CD4-positive, alpha-beta T cell treated with Interleukin-15 for 4 hours (primary cell): ENCODE measurements around the gene RETREG3.
"Not testable (repeated sequence)": the region's sequence is repeated elsewhere in the genome, so short reads cannot be mapped to it uniquely, and the experiment has no call there.

Experiments
- DNase-seq: peaks from one replicate; pipeline ENCODE4 v3.0.0-alpha.2; 2020; ENCODE audit warnings: low spot score

RETREG3 gene

GRCh38 chr17:42609182-42609813 lies at the start of gene RETREG3, which contains the start of gene TUBG1:
Gene RETREG3, minus strand, starts transcription at chr17:42609374. Its CDS starts 50 bp downstream, at chr17:42609324.
Gene TUBG1, plus strand, starts transcription at chr17:42609683. Its CDS starts 55 bp downstream, at chr17:42609738.
- peak; percentile 99 for DNase-seq

- no peak for DNase-seq
Observed at GRCh38 chr17:42657824-42658588, 48.8 kb upstream of the RETREG3 start.

GRCh38 chr17:42655528-42655927 lies 46.4 kb upstream of the RETREG3 start:
- DNase-seq, result no peak

DNA sequence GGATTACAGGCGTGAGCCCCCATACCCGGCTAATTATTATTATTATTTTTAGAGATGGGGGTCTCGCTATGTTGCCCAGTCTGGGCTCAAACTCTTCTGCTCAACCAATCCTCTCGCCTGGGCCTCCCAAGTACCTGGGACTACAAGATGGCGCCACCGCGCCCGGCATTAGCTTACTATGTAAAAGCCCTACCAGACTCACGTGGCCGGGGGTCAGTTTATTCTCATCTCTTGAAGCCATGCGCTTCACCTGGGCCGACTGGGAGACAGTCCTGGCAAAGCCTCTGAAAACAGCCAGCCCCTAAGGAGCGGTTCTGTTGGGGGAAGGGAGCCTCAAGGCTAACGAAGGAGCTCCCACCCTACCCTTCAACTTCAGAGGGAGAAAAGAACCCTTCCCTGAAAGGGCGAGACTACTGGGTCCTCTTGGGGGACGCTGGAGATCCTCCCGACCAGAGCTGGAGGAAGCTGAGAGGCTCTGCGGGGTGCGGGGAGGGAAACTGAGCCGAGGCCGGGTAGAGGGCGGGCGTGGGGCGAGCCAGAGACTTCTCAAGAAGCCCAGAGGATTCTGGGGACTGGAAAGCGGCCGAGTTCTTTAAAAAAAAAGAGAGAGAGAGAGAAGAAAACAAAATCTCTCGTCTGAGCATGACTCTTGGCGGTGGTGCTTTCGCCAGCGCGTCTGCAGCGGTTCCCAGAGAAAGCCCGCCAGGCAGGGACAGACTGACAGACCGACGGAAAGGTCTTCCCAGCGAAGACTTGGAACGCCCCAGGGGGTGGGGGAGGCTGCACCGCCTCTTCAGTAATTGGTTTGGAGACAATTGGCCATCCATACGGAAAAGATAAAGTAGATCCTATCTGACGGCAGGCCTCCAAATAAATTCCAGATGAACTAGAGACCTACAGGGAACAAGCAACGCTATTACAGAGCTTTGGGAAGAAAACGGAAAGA lies 44.3 kb upstream of the RETREG3 start:
- DNase-seq, result no peak

GRCh38 chr17:42651392-42651791 lies 42.2 kb upstream of the RETREG3 start:
- DNase-seq, result no peak

DNA sequence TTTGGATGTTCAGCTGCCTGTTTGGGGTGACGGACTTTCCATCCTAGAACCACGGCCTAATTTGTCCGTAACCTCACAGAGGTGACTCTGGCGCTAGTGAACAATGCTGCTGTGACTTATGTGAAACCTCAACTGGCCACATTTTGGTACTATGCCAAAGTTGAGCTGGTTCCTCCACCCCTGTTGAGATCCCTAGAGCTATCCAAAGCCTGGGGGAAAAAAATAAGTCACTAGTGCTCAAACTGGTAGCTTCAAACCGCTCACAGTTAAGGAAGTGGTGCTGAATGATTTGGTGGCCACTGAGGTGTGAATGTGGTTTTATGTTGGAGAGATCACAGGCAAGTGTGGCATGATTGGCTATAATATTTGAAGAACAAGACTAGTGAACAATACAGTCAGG lies 38.6 kb upstream of the RETREG3 start:
- DNase-seq, result no peak

DNA sequence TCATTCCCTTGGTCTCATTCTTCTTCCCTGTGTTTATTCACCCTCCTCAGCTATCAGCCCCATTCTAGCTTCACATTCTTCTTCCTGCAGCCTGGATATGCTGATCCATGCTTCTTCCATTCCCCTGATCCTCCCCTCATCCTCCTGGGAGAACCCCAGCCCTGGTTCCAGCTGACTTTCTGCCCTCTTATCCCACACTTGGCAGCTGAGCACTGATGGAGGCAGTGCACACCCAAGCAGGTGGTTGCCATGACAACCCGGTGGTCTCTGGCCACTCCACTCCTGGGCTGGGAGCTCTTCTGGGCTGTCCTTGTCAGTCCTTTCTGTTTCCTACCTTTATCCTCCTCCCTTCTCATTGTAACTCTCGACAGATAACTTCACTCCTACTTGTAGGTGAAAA lies 33.2 kb upstream of the RETREG3 start:
- no peak for DNase-seq

DNA sequence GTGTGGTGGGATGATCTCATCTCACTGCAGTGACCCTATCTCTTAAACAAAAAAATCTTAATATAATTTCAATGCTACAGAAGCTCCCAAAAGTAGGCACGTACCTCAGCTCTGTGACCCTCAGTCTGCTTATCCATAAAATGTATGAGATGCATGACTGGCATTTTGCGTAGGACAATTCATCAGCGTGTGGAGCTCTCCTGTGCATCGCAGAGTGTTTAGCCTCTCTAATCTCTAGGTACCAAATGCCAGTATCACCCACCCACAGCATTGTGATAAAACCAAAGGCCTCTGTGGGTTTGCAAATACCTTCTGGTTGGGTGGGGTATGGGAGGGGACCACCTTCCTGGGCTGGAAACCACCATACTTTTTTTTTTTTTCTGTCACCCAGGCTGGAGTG lies 30.9 kb upstream of the RETREG3 start:
- no peak for DNase-seq

DNA sequence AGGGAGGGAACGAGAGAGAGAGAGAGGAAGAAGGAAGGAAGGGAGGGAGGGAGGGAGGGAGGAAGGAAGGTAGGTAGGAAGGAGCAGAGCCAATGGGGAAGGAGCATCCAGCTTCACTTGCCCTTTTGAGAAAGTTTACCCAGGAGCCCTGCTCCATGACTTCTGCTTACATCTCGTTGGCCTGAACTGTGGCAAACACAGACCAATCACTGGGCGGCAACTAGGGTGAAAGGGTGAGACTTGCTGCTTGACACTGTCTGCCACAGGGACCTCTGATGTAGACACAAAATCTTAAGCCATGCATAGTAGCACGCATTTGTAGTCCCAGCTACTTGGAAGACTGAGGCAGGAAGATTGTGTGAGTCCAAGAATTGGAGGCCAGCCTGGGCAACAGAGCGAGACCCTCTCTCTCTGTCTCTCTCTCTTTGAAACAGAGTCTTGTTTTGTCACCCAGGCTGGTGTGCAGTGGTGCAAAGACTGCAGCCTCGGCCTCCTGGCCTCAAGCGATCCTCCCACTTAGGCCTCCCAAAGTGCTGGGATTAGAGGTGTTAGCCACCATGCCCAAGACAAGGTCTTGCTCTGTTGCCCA lies 30.4 kb upstream of the RETREG3 start:
- DNase-seq, result no peak

DNA sequence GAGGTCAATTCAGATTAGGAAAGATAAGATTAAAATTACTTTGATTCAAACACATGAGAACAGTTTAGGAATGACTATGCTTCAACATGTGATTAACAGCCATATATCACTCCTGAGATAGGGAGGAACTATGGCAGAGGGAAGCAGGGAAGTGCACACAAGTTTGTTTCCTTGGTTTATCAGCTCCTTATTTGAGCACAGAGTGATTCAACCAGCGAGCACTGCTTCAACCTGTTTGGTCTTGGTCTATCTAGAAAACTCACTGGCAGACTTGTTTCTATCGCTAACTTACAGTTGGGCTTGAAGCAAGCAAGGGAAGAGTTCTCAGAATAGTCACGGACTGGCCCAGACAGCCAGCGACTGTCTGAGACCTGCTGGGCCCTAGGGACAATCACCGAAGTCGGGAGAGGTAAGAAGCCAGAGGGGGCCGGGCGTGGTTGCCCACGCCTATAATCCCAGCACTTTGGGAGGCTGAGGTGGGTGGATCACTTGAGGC lies 23.8 kb upstream of the RETREG3 start:
- DNase-seq, result no peak

GRCh38 chr17:42629411-42630009 lies 20.3 kb upstream of the RETREG3 start:
- no peak for DNase-seq

GRCh38 chr17:42627032-42627764 lies 18.0 kb upstream of the RETREG3 start:
- not testable (repeated sequence) for DNase-seq

DNA sequence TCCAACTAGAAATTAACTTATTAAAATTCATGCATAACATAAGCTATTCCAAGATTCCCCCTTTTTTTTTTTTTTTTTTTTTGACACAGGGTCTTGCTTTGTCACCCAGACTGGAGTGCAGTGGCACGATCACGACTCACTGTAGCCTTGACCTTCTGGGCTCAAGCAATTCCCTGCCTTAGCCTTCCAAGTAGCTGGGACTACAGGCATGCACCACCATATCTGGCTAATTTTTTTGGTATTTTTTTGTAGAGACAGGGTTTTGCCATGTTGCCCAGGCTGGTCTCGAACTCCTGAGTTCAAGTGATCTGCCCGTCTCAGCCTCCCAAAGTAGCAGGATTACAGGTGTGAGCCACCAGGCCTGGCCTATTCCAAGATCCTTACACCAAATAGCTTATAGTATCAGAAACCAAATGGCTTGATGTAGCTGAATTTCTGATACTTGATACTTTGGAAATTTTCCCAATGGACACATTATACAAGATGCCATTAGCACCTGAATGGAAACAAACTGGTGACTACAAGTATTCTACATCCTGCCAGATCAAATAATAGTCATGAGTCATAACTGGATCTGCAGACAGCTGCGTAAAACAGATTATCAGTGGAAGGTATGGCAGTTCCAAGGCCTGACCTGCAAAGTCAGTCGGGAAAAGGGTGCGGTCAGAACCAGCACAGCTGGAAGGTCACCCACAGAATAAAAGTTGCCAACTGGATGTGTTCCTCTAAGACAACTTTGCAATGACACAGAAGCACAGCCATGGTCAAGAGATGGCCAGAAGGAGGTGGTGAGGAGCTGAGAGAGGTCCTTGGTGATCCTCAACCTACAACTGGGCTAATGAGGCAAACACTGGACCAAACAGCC lies 14.8 kb upstream of the RETREG3 start:
- DNase-seq, result no peak

DNA sequence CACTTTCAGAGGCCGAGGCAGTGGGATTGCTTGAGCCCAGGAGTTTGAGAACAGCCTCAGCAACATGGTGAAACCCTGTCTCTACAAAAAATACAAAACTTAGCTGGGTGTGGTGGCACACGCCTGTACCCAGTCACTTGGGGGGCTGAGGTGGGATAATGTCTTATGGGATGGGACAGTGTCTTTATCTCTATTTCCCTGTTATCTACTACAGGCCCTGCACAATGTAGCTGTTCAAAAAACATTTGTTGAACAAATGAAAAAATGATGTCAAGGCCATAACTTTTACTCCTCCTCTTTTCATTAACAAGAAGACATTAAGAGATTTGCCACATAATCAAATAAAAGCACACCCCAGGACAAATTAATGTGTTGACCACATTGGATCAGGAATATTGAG lies 14.1 kb upstream of the RETREG3 start:
- no peak for DNase-seq

GRCh38 chr17:42621987-42622386 lies 12.8 kb upstream of the RETREG3 start:
- DNase-seq, result not testable (repeated sequence)

DNA sequence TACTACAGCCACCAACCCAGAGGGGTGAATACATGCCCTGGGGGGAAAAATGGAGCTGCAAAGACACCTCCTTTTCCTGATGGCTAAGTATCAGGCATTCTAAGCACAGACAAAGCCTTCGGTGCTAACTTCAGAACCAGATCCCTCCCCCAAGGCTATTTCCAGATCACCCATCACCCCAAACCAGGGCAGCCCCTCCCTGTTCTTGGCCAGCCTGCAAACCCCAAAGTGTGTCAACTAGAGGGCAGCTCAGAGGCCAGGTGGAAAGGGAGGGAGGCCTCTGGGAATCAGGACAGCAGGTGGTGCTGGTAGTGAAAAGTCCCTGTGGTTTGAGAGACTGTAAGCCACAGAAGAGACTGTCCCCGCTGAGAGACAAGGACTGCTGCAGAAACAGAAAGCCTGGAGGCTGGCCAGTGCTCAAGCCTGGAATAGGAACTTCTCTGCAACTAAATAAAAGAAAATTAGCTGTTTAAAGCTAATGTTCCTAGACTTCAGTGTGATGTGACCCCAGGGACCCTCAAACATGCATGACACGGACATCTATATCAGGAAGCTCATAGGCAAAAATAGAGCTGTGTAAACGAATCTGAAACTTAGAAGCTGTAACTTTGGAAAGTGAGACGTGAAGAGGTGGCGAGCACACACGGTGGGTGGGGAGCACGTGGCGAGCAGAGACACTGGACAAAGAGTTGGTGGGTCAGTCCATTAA lies 9.4 kb upstream of the RETREG3 start:
- DNase-seq, result no peak

- DNase-seq, result no peak
Observed at GRCh38 chr17:42617956-42618431, 8.8 kb upstream of the RETREG3 start.

GRCh38 chr17:42613699-42614295 lies 4.6 kb upstream of the RETREG3 start:
- DNase-seq, result no peak

DNA sequence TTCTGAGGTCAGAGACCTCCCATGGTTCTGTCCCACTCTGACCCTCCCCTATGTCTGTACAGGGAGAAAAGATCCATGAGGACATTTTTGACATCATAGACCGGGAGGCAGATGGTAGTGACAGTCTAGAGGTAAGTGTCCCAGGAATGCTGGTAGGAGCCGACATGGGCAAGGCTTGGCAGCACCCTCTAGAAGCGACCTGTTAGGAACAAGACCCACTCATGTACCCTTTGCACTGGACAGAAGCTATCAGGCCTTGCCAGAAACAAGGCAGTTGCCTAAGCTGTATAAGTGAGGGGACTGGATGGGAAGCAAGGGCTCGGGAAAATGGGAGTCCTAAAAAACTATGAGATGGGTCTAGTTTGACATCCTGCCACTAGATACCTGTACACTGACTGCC lies 2.8 kb upstream of the RETREG3 start:
- DNase-seq, result no peak
